NCI-H2107 treated with DMSO at 0.1 percent for 48 hours (cell line): ENCODE data around the gene PLB1.
A peak's percentile ranks its signal among the peaks of the same experiment; 100 is the strongest.

Source experiments
- DNase-seq: peaks from one replicate; lab custom pipeline; 2025; ENCODE audit not compliant: unreplicated experiment; lab: John Stamatoyannopoulos, UW

Gene PLB1

DNA sequence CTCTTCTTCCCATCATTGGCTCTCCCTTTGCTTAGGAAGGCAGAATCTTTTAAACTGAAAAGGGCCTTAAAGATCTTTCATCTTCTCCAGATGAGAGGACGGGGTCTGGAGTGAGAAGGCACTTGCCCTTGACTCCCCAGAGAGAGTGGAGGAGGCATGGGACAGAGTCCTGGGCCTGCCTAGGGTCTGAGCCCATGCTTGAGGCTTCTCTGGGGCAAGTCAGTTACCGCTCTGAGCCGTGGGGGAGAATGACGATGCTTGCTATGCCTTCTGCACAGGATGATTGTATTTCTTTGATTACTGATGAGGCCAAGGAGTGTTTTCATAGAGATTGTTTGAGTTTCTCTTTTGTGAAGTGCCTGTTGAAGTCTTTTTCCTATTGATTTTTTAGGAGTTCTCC lies 921 bp downstream of the PLB1 start:
- DNase-seq: no peak

DNA sequence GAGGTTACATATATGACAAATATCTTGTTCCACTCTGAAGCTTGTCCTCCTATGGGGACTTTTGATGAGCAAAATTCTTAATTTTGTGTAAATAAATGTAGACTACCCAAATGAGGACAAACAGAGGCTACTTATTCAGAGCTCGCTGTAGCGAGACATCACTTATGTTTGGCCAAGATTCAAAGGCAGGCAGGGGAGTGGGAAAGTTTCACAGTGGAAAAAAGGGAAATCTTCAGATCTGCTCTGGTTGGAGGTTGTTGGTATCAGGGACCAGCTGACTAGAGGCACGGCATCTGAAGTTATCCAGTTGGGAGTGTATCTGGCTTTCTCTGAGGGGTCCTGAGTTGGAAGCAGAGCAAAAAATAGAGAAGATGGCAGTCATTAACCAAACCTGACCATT lies 1.3 kb downstream of the PLB1 start:
- DNase-seq: no peak

- no peak for DNase-seq
Observed at GRCh38 chr2:28499282-28499681, 3.4 kb downstream of the PLB1 start.

GRCh38 chr2:28505361-28505760 lies 9.5 kb downstream of the PLB1 start:
- DNase-seq: no peak

DNA sequence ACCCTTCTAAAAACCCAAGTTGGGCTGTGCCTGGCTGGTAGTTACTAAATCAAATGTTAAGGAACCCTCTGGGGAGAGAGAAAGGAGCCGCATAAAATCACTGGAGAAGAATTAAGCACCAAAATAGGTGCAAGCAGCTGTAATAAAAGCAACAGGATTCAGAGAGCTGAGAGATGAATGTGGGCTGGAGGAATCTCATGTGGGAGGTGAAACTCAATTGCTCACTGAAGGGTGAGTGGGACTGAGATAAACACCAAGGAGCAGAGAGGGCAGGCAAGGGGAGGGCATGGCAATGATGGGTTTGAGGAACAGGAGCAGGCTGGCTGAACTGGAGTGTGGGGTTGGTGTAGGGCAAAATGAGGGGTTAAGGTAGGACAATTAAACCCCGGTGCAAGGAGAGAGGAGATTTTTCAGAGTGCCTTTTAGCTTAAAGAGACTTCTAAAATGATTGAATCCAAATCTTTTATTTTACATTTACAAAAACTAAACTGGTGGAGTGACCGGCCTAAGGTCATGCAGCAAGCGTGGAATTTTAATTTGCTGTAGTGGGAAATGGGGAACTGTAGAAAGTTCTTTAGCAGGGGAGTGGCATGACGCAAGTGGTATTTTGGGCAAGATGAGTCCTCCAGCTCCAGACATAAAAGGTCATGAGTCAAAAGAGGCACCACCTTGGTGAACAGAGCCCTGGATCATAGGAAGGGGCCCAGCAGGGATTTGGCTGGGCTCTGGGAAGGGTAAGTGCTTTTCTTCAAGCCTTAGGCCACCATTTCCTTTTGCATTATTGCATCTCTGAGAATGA lies 10.5 kb downstream of the PLB1 start:
- no peak for DNase-seq

DNA sequence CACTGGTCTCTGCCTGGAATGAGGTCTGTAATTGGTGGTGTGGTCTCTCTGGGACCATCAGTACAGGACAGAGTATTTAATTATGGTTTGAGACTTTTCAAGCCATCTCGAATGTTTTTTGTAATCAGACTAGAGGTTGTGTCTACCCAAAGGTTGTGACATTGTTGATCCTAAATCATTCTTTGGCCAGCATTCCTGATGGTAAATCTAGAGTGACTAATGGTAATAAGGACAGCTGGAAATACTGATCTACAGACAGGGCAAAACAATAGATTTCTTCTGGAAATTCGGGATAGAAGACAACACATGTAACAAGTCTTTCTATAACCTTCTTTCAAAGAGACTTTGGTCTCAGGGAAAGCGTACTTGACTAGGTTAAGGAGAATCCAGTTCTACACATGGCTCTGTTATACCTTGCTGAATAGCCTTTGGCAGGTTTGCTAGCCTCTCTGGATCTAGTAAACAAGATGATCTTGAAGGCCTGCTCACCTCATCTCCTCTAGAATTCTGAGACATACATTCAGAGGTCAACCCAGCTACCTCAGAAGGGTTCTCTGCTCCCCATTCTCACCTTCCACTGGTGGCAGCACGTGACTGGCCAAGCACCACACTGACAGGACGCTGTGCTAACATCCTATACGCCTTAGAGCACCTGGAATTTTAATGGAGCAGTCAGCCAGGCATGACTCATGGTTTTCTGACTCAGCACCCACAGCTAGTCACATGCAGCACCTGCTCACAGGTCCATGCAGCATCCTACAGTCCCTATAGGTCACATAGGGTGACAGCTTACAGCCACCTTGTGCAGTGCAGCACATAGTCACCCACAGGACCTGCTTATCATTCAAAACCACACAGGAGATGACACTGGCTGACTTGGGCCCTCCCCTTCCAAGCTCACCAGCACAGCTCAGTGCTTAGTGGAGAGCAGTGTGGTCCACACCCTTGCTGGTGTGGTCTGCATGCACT lies 12.2 kb downstream of the PLB1 start:
- DNase-seq: peak; percentile 86

GRCh38 chr2:28509361-28509760 lies 13.5 kb downstream of the PLB1 start:
- no peak for DNase-seq

GRCh38 chr2:28510184-28510583 lies 14.3 kb downstream of the PLB1 start:
- no peak for DNase-seq

DNA sequence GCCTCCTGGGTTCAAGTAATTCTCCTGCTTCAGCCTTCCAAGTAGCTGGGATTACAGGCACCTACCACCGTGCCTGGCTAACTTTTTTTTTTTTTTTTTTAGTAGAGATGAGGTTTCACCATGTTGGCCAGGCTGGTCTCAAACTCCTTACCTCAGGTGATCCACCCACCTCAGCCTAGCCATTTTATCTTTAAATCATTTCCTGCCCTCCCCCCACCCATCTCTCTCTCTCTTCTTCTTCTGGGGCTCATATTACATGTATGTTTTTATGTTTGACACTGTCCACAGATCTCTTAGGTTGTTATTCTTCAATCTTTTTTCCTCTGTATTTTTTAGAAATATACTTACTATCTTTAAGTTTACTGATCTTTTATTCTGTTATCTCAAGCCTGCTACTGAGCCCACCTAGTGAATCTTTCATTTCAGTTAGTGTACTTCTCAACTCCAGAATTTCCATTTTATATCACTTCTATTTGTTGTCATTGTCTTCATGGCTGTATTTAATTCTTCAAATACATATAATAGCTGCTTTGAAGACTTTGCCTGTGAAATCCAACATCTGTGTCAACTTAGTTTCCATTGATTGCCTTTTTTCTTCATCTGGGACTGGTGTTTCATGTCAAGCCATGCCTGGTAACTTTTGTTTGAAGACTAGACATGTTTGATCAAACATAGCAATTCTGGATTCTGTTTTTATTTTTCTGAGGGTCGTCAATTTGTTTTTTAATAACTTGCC lies 16.2 kb downstream of the PLB1 start:
- DNase-seq: no peak

GRCh38 chr2:28512607-28512965 lies 16.7 kb downstream of the PLB1 start:
- no peak for DNase-seq

GRCh38 chr2:28513097-28513496 lies 17.2 kb downstream of the PLB1 start:
- DNase-seq: no peak

DNA sequence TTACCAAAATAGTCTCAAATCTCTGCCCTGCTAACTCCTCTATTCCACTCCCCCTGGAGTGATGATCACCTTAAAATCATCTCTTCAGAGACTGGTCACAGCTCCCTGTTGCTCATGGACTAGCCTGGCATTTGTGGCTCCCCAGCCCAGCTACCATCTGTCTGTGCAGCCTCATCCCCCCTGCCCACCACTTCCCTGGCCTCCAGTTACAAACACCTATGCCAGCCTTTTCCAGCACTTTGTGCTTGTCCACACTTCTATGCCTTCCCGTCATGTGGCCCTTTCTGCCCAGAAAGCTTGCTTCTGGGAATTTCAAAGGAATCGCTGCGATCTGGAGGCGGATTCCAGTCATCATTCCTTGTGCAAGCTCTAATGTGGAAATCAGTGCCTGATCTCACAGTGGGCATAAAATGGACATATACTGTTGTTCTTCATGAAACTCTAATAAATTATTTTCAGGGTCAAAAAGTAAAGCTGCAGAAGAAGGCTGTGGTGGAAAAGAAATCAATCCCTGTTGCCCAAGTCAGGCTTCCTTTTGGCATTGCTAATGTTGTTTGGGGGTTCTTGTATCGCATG lies 19.4 kb downstream of the PLB1 start:
- no peak for DNase-seq

DNA sequence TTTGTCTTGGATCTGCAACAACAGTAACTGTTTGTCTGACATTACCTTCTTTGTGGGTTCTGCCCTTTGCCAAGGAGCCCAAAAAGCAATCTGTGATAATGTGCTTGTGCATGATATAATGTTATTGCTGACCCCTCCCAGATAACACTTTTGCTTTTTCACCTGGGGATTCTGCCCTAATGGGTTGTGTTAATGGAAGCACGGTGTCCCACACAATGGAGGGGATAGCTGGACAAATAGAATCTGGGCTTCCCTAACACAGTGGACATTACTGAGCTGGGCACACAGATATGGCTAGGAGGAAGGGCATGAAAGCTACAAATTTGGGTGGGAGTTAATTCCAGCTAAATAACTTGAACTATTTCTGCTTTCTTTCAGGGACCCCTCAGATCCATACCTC lies 20.6 kb downstream of the PLB1 start:
- DNase-seq: no peak

DNA sequence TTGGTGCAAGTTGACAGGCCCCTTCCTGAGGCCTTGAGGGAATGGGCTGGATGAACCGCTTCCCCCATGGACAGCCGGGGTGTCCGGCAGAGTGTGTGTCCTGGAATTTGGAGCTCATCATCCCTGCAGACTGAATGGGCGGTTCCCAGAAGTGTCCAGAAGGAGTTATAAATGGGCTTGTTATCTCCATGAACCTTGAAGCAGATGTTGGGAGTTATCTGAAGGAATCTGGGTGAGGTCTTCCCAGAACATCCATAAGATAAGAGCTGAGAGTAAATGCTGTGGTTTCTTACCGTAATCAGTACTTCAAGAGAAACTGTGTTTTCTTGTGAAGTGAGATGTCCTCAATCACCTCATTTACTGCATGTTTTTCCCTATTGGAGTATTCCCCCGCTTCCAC lies 21.1 kb downstream of the PLB1 start:
- no peak for DNase-seq

DNA sequence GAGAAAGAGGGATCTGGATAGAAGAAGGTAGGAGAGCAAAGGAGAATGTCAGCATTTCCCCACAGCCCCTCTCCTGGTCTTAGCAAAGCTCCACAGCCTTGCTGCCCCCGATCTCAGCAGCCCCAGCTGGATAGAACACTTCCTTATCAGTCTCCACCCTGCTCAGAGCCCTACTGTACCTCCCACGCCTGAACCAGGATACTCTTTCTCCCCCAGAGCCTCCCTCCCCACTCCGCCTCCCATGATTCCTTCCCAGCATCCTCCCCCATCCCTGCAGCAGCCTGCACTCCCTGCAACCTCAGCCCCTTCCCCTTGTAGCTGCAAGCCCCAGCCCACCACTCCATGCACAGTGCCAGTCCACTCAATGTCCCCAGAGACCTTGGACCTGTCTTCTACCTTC lies 25.8 kb downstream of the PLB1 start:
- DNase-seq: no peak

GRCh38 chr2:28522481-28522880 lies 26.6 kb downstream of the PLB1 start:
- no peak for DNase-seq

DNA sequence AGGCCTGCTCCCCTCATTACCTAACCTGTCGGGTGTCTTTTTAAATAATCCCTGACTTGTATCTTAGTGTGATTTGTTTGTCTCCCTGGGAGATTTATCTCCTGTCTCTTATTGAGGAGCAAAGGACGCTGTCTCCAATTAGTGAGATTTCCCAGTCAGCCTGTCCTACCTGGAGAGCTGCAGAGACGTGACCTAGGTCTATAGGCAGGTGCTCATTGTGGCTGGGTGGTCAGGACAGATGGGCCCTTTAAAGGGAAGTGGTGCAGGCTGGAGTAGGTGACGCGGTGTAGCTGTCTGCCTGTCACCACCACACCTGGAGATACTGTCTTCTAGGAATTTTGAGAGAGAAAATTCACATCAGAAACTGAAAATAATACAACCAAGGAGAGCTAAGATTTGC lies 28.0 kb downstream of the PLB1 start:
- DNase-seq: peak; percentile 58

DNA sequence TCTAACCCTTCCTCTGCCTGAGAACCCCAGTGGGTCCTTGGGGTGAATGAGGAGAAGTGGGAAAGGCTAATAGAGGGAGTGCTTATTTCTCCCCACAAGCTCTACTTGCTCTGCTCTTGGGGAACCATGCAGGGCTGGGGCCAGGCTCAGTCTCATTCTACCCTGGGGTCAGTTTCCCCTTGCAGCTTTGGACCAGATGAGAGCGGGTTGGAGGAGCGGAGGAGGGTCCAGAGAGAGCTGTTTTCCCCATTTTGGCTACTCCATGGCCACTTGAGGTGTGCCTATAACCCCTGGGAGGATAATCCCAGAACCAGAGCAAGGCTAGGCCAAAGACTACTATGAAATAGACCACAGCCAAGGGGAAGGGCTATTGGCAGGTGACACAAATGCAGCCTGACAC lies 29.6 kb downstream of the PLB1 start:
- no peak for DNase-seq

DNA sequence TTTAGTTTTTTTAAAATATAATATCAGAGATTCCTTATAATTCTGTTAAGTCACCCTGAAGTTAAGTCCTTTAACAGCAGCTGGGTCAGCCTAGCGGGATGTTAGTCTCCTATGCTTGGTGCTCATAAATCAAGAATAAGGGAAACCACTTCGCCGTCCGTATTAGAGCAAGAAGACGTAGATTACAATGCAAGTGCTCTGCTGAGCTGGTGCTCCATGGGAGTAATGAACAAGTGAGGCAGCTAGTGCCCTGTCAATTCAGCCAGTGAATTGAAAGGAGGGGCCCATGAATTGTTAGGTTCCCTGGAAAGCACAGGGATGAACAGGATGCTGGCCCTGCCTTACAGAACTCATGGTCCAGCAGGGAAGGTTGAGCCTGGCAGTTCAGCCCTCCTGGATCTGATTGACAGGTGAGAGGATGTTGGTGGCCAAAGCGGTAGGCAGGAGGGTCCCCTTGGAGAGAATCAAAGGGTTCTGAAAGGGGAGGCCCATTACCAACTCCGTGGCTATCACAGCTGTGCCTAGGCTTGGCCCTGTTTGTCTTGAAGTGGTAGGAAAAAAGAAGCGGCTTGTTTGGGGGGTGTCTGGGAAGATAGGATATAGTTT lies 30.8 kb downstream of the PLB1 start:
- no peak for DNase-seq

GRCh38 chr2:28527196-28527595 lies 31.3 kb downstream of the PLB1 start:
- DNase-seq: no peak

DNA sequence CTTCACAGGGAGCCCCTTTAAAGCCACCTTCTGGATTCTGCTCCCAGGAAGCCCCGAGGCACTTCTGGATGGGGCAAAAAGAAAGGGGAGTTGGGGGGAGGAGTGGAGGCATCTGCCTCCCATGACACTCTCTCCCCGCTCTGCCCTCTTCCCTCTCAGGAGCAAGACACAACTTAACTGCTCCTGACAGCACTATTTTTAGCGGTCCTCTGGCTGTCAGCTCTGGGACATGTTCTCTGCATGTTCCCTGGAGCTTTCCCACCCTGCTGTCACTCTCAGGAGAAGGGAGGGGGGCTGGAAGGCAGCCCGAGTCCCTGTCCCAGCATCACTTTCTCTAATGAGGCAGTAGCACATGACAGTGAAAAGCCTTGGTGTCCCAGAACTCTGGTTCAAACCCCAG lies 32.3 kb downstream of the PLB1 start:
- DNase-seq: no peak
